HG03039 (cell line): ENCODE measurements around the gene MAG.
A peak's percentile ranks its signal among the peaks of the same experiment; 100 is the strongest.

ENCODE experiments used
- ATAC-seq: cut with Tn5 transposase; IDR thresholded peaks from one replicate; pipeline ENCODE4 v1.9.1; 2021; ENCODE audit warnings: mild to moderate bottlenecking, moderate library complexity; ENCODE audit not compliant: unreplicated experiment

MAG gene

GRCh38 chr19:35340431-35340830 is 48.5 kb downstream of the MAG start:
- ATAC-seq = no peak

- ATAC-seq = no peak
These were observed 49.0 kb downstream of the MAG start for GRCh38 chr19:35341006-35341405.

- no peak for ATAC-seq
These were observed 49.7 kb downstream of the MAG start for GRCh38 chr19:35341565-35342225.

GRCh38 chr19:35342430-35342829 is 50.5 kb downstream of the MAG start:
- ATAC-seq = no peak

GRCh38 chr19:35344511-35345031 is 52.6 kb downstream of the MAG start:
- no peak for ATAC-seq

- ATAC-seq = no peak
These were observed 53.7 kb downstream of the MAG start for GRCh38 chr19:35345671-35346111.

- peak; percentile 42 for ATAC-seq
These were observed 54.5 kb downstream of the MAG start for GRCh38 chr19:35346193-35347052.

- ATAC-seq = peak; percentile 44
These were observed 55.4 kb downstream of the MAG start, which contains the start of gene FFAR1 for GRCh38 chr19:35347171-35347929. Gene FFAR1, plus strand, starts transcription at chr19:35347902. Its CDS starts 3,650 bp downstream, at chr19:35351552.

- no peak for ATAC-seq
These were observed 56.0 kb downstream of the MAG start for GRCh38 chr19:35347930-35348298.

- no peak for ATAC-seq
These were observed 57.1 kb downstream of the MAG start for GRCh38 chr19:35348911-35349611.

GRCh38 chr19:35349614-35350521 is 57.9 kb downstream of the MAG start:
- no peak for ATAC-seq

- no peak for ATAC-seq
These were observed 58.6 kb downstream of the MAG start for GRCh38 chr19:35350591-35350990.

- no peak for ATAC-seq
These were observed 59.6 kb downstream of the MAG start for GRCh38 chr19:35351411-35352176.

GRCh38 chr19:35352177-35352447 is 60.2 kb downstream of the MAG start:
- no peak for ATAC-seq

GRCh38 chr19:35352448-35353304 is 60.7 kb downstream of the MAG start:
- ATAC-seq = no peak

GRCh38 chr19:35353635-35354034 is 61.7 kb downstream of the MAG start:
- ATAC-seq = no peak

- no peak for ATAC-seq
These were observed 62.9 kb downstream of the MAG start for GRCh38 chr19:35354898-35355297.

- no peak for ATAC-seq
These were observed 64.0 kb downstream of the MAG start for GRCh38 chr19:35355791-35356460.
